HG03457 (cell line): ENCODE results near the gene SYT2.
"Not testable (repeated sequence)": the region's sequence is repeated elsewhere in the genome, so short reads cannot be mapped to it uniquely, and the experiment has no call there.

Experiments used
- ATAC-seq: cut with Tn5 transposase; IDR thresholded peaks from one replicate; pipeline ENCODE4 v1.9.1; 2021; ENCODE audit warnings: moderate number of reproducible peaks; ENCODE audit not compliant: unreplicated experiment

SYT2 gene

DNA sequence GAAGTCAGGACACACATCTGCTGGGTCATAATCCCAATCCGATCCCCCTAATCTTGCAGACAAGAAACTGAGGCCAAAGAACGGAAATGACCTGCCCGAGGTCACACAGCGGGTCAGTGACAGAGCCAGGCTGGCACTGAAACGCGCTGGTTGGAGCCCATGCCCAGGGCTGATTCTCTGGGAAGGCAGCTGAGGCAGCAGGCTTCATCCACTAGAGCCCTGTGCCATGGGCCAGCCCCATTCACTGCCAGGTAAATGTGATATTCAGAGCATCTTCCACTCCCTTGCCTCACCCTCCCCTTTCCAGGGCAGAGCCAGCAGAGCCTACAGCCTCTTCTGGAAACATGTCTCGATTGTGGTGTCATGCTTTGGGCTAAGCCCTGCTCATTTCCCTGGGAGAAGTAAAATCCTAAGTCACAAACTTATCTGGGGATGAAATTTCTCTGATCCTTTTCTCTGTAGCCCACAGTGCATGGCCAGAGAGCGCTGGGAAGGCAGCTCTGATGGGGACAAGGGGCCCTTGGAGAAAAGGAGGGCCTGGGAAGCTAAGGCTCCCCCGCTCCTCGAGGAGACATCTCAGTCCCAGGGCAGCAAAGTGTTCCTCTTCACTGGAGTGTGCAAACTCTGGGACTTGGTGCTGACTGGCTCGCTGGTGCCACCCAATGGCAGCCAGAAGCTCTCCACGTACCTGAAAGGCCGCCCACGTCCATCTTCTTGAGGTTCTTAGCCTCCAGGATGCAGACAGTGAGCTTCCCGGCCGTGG is 110.4 kb downstream of the SYT2 start:
- ATAC-seq = no peak

DNA sequence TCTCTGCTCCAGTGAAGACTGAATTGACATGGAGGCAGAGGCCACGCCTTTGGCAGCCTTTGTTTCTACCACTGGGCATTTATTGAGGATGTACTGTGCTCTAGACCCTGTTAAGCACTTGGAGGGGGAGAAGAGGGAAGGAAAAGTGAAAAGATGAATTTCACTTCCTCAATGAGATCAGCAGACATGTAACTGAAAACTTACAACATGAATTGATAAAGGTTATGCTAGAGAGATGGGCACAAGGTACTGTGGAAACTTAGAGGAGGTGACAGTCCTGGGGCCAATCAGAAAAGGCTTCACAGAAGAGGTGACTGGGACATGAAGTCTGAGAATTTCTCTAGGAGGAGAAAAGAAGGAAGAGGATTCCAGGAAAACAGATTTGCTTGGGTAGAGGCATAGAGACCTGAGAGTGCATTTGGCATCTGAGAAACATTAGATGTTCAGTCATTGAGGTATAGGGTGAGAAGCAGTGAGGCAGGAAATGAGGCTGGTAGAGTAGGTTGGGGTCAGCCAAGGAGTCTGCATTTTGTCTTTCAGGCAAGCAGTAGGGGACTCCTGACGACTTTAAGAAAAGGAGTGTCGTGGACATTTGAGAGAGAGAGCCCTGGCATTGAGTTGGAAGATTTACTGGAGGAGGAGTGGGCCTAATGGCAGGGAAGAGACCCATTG is 113.0 kb downstream of the SYT2 start:
- no peak for ATAC-seq

DNA sequence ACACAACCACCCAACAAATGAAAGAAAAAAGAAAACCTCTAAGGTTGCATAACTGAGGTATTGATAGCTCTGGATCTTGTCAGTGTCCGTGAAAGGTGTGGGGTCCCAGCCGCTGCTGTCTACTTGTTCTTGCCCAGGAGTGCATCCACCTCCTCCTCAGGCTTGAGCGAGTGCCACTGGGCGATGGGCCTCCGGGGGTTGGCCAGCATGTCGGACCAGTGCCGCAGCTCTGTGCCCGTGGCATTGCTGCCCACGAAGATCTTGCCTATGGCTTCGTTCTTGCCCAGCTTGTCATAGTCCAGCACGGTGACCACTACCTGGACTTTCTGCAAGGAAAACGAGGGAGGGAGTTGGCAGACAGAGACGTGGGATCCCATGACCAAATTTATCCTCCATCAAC is 113.6 kb downstream of the SYT2 start:
- ATAC-seq = no peak

DNA sequence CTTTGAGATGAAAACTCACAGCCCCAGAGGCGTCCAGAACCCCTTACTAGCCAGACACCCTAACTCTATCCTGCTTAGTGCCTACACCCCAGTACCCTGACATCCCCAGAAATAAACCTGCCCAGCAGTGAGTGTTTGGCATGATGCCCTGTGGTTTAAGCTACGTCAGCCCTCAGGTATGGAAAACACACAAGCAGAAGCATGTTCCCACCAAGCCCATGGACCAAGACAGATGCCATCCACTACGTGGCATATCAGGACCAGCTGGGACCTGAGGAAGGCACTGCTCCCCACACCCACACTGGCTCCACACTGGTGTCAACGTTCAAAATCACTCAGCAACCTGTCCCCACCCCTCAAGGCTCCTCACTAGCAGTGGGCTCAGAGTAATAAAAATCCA is 116.4 kb downstream of the SYT2 start:
- ATAC-seq = no peak

DNA sequence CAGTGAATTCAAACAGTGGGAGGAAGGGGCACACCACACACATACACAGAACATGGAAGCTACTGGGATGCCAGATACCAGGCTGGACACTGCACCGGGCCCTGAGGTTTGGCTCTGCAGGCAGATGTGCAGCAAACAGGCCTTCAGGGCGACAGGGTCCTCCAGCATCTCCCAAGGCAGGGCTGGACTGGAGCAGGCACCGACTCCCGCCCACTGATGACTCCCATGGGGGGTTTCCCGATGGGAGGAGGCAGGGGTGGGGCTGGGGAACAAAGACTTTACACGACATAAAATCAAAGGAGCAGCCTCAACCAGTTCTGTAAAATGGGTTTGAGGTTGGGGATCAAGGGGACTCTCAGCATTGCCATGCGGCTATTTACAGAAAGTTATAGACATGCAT is 118.1 kb downstream of the SYT2 start:
- ATAC-seq = no peak

DNA sequence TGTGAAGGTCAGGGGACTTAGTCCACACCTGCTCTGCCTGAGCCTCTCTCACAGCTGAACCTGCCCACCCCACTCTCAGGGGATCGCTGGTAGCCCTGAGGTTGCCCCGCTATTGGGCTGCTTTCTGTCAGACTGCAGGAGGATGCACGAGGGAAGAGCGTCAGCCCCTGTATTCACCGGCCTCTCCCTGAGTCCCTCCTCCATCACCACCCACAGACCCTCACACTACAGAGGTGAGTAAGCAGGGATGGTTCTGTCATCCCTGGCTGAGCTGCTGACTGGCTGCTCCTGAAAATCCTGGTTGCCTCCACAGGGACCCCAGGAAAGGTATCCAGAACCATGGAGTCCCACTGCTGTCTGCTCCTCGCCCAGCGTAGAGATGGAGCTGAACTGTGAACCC is 118.7 kb downstream of the SYT2 start:
- ATAC-seq = no peak

DNA sequence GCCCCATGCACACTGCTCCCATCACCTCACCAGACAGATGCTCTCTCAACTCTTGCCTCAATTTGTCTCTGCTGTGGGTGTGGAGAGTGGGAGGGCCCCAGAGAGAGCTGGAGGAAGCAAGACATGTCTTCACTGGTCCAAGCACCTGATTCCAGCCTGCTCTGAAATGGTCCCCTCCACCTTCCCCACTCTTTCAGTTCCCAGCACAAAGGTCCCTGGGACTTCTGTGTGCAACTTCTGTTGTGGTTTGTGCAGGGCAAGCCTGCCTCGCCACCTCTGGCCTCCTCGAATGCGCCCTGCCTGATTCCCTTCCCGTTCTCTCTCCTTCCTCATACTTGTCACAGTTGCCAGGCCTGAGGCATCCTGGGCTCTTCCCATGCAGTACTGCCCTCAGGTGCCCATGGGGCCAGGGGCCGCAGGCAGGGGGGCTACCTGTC is 119.3 kb downstream of the SYT2 start:
- ATAC-seq = no peak

DNA sequence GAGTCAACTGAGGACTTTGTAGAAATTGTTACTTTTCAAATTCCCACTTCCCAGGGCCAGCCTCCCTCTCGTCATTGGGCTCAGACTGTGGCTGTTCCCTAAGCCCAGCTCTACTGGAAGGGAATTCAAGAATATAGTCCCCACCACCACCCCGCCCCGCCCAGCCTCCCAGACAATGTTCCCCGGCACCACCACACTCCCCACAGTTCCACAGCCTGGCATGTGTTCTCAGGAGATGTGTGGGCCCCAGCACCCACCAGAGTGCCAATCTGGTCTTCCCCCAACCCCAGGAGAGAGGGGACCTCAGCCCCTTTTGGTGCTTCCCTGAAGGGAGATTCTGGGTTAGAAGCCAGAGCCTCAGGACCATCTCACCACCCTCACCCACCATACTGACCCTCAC is 120.1 kb downstream of the SYT2 start:
- ATAC-seq = no peak

DNA sequence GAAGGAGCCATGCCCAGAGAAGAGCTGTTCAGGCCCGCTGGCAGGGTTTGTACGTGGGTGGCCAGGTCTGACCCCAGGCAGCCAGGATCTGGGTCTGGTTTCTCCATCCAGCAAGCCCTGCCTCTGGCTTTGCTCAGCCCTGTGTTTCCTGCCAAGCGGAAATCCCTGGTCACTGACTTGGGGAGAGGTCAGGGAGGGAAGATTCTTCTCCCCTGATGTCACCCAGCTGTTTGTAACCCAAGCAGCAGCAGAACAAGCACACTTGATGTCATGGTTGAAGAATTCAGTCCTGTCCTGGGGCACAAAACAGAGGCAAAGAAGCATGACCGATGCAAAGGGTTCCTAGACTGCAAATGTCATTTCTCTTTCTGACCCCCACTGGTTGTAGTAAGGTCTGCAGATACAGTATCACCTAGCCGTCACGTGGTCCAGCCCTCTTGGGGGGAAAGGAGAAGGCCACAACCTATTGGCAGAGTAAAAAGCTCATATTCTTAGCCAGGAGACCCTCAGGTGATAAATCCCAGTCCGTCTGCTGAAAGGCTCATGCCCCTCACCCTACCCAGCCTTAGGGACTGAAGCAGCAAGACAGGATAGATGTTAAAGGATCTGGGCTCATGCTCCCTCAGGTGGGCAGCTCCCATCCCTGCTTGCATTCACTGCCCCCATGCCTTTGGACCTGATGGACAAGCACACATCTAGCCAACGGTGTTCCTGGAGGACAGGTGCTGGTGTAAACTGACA is 120.9 kb downstream of the SYT2 start:
- ATAC-seq = no peak

DNA sequence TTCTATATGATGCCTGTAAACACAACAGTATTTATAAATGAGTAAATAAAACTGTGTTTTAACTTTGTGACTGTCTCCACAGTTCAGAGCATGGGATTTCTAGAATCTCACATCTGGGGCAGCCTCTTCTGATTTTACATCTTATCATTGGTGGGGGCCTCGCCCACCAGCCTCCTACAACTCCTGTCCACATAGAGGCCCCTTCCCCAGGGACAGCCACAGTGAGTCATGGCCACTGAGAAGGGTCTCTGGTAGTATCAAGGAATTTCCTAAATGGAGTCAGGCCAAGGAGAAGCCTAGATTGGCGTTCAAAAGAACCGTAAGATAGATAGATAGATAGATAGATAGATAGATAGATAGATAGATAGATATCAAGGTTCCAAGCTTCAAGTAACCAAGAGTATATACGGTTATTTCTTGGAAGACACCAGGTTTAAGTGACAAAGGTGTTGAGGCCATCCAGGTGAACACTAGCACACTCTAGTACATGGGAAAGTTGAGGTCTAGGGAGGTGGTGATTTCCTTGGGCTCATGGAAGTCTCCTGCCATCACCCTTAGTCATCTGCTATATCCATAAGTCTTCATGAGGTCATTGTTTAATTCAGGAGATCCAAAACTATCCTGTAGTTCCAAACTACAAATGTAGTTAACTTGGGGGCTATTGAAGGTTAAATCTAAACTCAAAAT is 121.6 kb downstream of the SYT2 start:
- no peak for ATAC-seq

DNA sequence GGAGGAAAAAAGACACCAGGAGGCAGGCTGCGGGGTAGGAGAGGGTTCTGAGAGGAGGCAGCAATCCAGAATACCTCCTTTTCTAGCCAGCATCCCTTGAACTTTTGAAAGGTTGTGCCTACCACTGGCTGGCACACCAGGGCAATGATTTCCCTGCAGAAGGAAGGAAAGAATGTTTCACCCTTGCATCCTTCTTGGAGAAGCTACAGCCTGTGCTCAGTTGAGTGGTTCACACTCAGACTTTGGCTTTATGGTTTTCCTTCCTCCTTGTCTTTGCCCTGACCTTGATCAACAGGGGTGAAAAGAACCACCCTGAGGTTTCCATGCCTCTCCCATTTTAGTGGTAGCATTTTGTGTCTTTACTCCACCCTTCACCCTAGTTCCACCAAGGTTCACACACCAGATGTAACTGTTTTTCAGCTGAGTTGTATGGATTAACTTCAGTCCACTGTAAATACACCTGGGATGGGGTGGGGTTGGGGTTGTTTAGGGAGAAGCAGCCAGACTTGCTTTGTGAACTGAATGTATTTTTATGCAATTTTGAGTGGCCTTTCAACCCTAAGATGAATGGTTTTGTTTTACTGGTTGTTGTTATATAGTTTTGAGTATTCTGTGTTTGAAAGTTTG is 122.3 kb downstream of the SYT2 start:
- no peak for ATAC-seq

DNA sequence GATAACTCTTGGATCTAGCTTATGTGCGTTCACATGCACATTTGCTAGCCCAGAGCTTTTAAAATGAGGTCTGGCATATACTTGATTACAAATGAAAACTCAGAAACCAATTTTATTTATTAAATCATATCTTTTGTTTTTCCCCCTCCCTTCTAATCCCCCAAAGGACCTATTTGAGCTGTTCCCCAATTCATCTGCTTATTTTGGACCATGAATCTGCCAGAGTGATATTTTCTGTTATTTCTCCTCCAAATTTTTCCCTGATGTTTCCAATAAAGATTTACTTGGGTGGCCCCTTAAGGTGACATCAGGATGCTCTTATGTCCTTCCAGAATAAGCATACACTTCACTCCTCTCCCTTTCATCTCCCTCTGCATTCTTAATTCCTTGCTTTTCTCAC is 123.4 kb downstream of the SYT2 start:
- ATAC-seq = no peak

DNA sequence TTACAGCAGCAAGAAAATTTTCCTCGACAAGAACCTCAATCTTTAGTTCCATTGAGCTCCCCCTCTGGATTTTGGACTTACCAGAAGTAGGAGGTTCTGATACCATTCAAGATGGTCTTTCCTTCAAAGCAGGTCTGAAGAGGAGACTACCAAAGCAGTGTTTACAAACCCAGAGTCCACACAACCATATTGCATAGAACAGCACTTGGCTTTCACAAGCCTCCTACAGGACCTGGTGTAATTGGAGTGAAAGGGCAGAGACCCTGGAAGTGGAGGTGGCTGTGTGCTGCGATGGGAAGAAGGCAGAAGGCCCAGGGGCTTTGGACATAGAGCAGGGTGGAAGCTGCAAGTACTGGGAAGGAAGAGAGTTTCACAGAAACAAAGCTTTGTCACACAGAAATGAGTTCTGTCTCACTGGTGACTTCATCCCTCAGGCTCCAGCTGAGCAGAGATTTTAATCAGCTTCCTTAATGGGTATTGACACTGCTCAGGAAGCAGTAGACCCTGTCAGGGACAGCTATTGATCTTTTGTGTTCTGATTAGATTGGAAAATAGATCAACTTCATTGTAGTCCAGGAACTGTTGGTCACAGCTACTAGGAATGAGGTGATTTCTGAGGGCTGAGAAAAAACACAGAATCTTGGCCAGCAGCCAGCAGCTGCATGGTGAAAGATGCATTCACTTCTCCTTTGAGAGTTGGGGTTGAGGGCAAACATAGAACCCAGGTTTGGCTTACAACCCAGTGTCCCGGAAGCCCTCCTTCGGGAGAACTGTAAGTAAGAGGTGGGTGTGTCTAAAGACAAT is 124.0 kb downstream of the SYT2 start:
- no peak for ATAC-seq

DNA sequence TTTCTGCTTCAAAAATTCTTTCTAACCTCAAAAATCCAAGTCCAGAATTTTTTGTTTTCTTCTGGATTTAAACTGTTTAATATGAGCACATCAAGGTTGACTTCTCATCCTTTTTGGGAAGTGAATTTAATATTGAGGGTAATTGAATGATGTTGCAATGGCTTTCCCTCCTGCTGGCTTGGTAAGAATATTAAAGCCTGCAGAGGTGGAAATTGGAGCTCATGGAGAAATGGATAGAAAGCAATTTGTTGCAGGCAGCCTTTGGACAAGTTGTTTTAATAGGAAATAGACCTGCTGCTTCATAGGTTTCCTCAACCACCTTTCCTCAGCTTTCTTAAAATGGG is 124.7 kb downstream of the SYT2 start:
- ATAC-seq = no peak

DNA sequence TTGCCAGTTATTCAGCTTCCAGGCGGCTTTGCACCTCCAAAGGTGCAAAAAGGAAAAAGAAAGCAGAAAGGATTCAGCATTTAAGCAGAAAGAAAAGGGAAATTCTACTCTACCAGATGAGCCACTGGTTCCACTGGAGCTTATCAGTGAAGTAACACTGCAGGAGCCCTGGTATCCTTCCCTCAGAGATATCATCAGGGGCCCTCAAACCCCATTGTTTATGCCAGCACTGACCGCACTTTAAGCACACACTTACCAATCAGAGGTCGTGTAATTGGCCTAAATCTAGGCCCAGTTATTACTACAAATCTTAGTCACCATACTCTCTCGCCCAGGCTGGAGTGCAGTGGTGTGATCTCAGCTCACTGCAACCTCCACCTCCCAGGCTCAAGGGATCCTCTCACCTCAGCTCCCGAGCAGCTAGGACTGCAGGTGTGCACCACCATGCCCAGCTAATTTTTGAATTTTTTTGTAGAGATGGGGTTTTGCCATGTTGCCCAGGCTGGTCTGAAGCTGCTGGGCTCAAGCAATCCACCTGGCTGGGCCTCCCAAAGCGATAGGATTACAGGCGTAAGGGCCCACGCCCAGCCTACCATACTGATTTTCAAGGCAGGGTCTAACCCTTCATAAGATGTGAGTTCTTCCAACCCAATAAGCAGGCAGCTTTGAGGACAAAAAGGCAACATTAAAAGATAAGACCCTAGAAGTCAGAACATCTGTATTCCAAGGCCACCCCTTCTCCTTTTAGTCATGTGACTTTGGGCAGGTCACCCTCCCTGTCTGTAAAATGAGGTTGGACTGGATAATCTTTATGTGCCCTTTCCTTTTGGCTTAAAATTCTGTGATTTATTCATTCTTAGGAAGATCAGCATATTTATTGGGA is 125.3 kb downstream of the SYT2 start:
- ATAC-seq = no peak

DNA sequence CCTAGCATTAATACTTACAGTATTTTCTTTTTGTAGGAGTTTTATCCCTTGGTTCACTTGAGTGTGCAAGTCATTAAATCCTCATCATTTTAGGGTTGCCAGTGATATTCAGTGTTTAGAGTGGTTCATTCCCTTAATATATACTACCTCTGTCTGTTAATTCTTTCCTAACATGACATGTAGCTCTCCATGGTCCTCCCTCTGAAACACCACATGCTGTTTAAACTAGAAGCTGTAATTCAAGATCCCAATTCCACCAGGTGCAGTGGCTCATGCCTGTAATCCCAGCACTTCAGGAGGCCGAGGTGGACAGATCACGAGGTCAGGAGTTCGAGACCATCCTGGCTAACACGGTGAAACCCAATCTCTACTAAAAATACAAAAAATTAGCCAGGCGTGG is 127.9 kb downstream of the SYT2 start:
- not testable (repeated sequence) for ATAC-seq

DNA sequence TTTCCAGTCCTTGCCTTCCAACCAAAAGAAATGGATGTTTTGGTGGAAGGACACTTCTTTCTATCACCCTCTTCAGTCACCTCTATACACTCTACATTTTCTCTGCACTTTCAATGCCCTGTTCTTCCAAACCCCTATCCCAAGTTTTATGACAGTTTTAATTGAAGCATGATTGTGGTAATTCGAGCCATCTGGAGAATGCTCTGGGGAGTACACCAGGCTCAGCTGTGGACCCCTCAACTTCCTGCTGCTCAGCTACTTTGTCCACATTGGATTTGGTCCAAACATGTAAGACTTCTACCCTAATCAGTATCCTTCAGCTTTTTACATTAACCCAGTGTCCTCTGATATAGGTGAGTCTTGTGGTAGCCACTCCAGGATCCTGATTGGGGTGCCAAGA is 129.6 kb downstream of the SYT2 start:
- no peak for ATAC-seq

DNA sequence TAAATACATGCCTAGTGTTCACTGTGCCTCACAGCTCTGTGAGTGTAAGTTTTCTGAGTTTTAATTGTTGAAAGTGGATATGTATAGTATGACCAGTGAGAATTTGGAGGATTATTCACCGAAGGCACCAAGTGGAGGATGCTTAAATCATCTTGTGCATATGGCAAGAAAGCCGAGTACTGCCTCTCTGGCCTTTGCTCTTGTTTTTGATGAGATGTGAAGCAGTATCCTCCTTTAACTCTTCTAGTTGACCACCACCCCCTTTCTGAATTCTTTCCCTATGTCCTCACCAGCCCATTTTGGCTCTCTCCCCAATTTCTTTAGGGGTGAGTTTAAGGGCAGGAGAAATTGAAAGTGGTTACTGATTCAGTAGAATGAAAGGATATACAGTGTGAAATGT is 130.4 kb downstream of the SYT2 start:
- ATAC-seq = no peak

DNA sequence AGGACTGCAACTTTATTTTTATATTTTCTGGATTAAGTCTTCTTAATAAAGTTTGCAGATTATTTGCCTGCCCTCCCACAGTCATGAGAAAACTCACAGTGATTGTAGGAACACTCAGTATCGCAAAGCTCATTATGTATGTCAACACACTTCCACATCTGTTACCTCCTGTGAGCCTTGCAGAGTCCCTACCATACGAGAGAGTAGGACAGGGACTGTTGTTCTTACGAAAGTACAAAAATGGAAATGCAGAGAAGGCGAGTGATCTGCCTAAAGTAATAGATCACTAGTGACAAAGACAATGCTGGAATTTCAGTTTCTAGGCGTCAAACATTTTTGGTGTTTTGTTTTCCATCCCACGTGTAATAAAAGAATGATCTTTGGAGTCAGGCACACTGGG is 131.7 kb downstream of the SYT2 start:
- ATAC-seq = no peak
